K562 (cell line): Measurements from ENCODE around the gene RPS6KA2. TPM values are rescaled to one million over a fixed set of nuclear protein-coding genes. Genes with fewer than 3 reads are reported as not detected.

Experiments used
- ATAC-seq: fragments of 200-7000 bp; cut with Tn5 transposase; 3 replicates; pipeline ENCODE4 v1.9.1; 2020; ENCODE audit warnings: moderate library complexity
- BruUV-seq: library from RNA; stranded (reverse); fragments of 400-500 nt; replicated peaks from 2 replicates; lab custom pipeline; 2021; lab: Mats Ljungman, UMichigan
- CTCF ChIA-PET: fragments of 300-600 bp; formaldehyde crosslinking; extraction: SDS; loops from one replicate; lab custom pipeline; 2021; ENCODE audit warnings: low intra/inter-chr PET ratio; lab: Yijun Ruan, JAX
- POLR2A ChIA-PET: fragments of 300-600, 350-650 bp; sonication (Branson Sonifier 250); formaldehyde crosslinking; extraction: SDS; loops from one replicate; lab custom pipeline; 2021; ENCODE audit warnings: antibody characterized with exemption, inconsistent platforms; lab: Yijun Ruan, JAX
- DNase-seq, 4 experiments: peaks; one replicate each; pipeline versions ENCODE4 v3.0.0 to v3.0.0-alpha.2; 2011 to 2018; ENCODE audit warnings: low spot score in 3 of 4, mixed read lengths in 3 of 4; ENCODE audit errors: extremely low read depth in 1 of 4
- FAIRE-seq: peaks from 2 replicates; lab custom pipeline; 2011; peaks lifted over from hg19 to GRCh38; lab: Jason Lieb, UNC
- H2AFZ ChIP-seq: 2 replicates; pipeline ENCODE4 v1.6.0; 2011; ENCODE audit warnings: low read depth, low read length, control low read depth, inconsistent platforms
- H3K27ac ChIP-seq: fragments of 200-600 bp; 3 replicates; pipeline ENCODE4 v1.8.0; 2011; ENCODE audit warnings: low read depth, mild to moderate bottlenecking, control low read depth, inconsistent platforms, low read length, moderate library complexity, mixed read lengths; ENCODE audit errors: extremely low read depth
- H3K27me3 ChIP-seq, 2 experiments: fragments of 300-600 bp in 1 of 2; 2 replicates in 1 of 2; 3 replicates in 1 of 2; pipeline versions ENCODE4 v1.6.0 to v1.8.0; 2011; ENCODE audit warnings: inconsistent platforms in 2 of 2, low read length in 2 of 2, mild to moderate bottlenecking in 1 of 2, mixed read lengths in 1 of 2, moderate library complexity in 1 of 2; ENCODE audit not compliant: control insufficient read depth in 2 of 2, insufficient read depth in 2 of 2
- H3K36me3 ChIP-seq: fragments of 300-600 bp; 3 replicates; pipeline ENCODE4 v1.8.0; 2011; ENCODE audit warnings: mild to moderate bottlenecking, low read length, inconsistent platforms; ENCODE audit not compliant: control insufficient read depth, insufficient read depth
- H3K4me1 ChIP-seq, 2 experiments: fragments of 200-600 bp in 1 of 2; replicated peaks in 1 of 2; 2 replicates in 1 of 2; 3 replicates in 1 of 2; pipeline versions ENCODE4 v1.5.1 to v1.8.0; 2011; ENCODE audit warnings: inconsistent platforms in 2 of 2, low read length in 2 of 2, mild to moderate bottlenecking in 1 of 2, mixed read lengths in 1 of 2, moderate library complexity in 1 of 2; ENCODE audit not compliant: control insufficient read depth in 2 of 2, insufficient read depth in 2 of 2
- H3K4me2 ChIP-seq: 2 replicates; pipeline ENCODE4 v1.6.1; 2011; ENCODE audit warnings: low read length, control low read depth, inconsistent platforms, mixed read lengths; ENCODE audit not compliant: insufficient read depth
- H3K4me3 ChIP-seq: fragments of 200-600 bp; sonication (generic), shearing (Covaris generic); 2 replicates; pipeline ENCODE4 v1.5.1; 2016; ENCODE audit warnings: control low read depth, inconsistent platforms
- H3K79me2 ChIP-seq: fragments of 200-600 bp; 3 replicates; pipeline ENCODE4 v1.8.0; 2011; ENCODE audit warnings: low read length, inconsistent platforms; ENCODE audit not compliant: control insufficient read depth, insufficient read depth
- H3K9ac ChIP-seq, 2 experiments: 2 replicates each; pipeline versions ENCODE4 v1.6.0 to v1.6.1; 2011; ENCODE audit warnings: low read depth in 2 of 2, low read length in 2 of 2, control low read depth in 1 of 2, inconsistent platforms in 1 of 2, mild to moderate bottlenecking in 1 of 2, mixed read lengths in 1 of 2; ENCODE audit not compliant: insufficient read depth in 1 of 2
- H3K9me1 ChIP-seq: one replicate; pipeline ENCODE4 v1.6.0; 2011; ENCODE audit warnings: inconsistent platforms, mild to moderate bottlenecking, low read length, moderate library complexity; ENCODE audit not compliant: control insufficient read depth, insufficient read depth
- H3K9me3 ChIP-seq: replicated peaks from 2 replicates; pipeline ENCODE4 v1.5.1; 2011; ENCODE audit warnings: low read depth, low read length, inconsistent platforms; ENCODE audit not compliant: control insufficient read depth, insufficient read depth
- H4K20me1 ChIP-seq: replicated peaks from 2 replicates; pipeline ENCODE4 v1.6.1; 2011; ENCODE audit warnings: low read length, inconsistent platforms, mixed read lengths; ENCODE audit not compliant: control insufficient read depth, insufficient read depth
- NFXL1 ChIP-seq: fragments of 450-650 bp; formaldehyde crosslinking; IDR thresholded peaks from 2 replicates; pipeline ENCODE4 v1.4.0; 2021; ENCODE audit warnings: mild to moderate bottlenecking
- ZBTB7A ChIP-seq: IDR thresholded peaks from 2 replicates; pipeline ENCODE4 v1.6.1; 2011; ENCODE audit warnings: low read depth, mild to moderate bottlenecking, low read length, moderate library complexity, borderline replicate concordance; ENCODE audit not compliant: control insufficient read depth
- ZFP36 ChIP-seq: fragments of 150-350 bp; IDR thresholded peaks from 2 replicates; pipeline ENCODE4 v1.6.1; 2018; ENCODE audit warnings: low read length, low read depth; ENCODE audit not compliant: partially characterized antibody
- ZNF212 ChIP-seq: fragments of 450-650 bp; formaldehyde crosslinking; IDR thresholded peaks from 2 replicates; pipeline ENCODE4 v1.4.0; 2020; ENCODE audit warnings: mild to moderate bottlenecking
- WGBS: fragments of 100-300 bp; shearing (Covaris generic); methylation state at CpG from one replicate; pipeline ENCODE4 v1.1.6; 2016; ENCODE audit warnings: low coverage, mixed read lengths; ENCODE audit not compliant: insufficient coverage; ENCODE audit errors: missing lambda C conversion rate; 5-methylcytosine and 5-hydroxymethylcytosine counted together
- in situ Hi-C: fragments of 300-500 bp; cut with MboI; formaldehyde crosslinking; loops from 4 replicates; pipeline ENCODE4 v1.15.0; 2018; ENCODE audit warnings: inconsistent platforms, mixed read lengths
- intact Hi-C: fragments of 100-400 bp; cut with micrococcal nuclease; formaldehyde crosslinking; loops from 2 replicates; pipeline ENCODE4 v1.14.2; 2022
- polyA plus RNA-seq, 8 experiments: library from polyadenylated mRNA; depleted of rRNA in 4 of 8; stranded (reverse) in 5 of 8; unstranded in 3 of 8; fragments of >200 nt; fragmentation: Nextera tagmentation in 2 of 8; fragmentation: Illumina TruSeq in 1 of 8; extraction: Ambion mirVana in 2 of 8; extraction: Trizol in 1 of 8; gene quantifications; 2 replicates each; pipeline versions ENCODE4 v1.2.1 to v1.2.3, GENCODE V29; 2011 to 2014; ENCODE audit warnings: inconsistent platforms in 1 of 8, missing spikeins in 1 of 8
- total RNA-seq, 7 experiments: library from RNA; depleted of rRNA in 6 of 7; stranded (reverse); fragments of >200 nt in 6 of 7; fragmentation: Illumina TruSeq in 2 of 7; extraction: Trizol in 2 of 7; gene quantifications; 2 replicates each; pipeline versions ENCODE4 v1.2.1 to v1.2.3, GENCODE V29; 2011 to 2021; ENCODE audit warnings: low replicate concordance in 1 of 7

Gene RPS6KA2
- total and polyA plus RNA-seq, 9 of the 15 experiments (the other 6 are each of a cell fraction or from before 2014, with no cell fraction given), result 0.29 to 1.00 (median 0.53) TPM

DNA sequence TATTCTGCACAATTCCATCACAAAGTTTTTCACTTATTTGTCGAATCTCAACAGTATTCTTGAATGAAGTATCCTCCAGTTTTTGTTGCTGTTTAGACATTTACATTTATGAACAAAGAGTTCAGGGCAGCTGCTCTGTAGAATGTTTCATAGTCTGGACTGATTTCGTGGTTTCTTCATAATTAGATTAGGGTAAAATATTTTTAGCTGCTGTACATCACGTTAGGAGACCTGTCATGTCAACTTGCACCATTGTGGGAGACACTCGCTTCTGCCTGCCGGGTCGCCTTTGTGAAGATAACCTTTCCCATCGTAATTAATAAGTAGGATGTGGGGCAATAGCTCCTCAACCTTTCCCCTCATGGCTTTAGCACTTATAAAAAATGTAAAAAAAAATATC, 27.5 kb upstream of the RPS6KA2 start (continued):
- TF ChIP-seq ZNF212 (CRISPR knock-in tag) (no peak), ZFP36 (no peak)

DNA sequence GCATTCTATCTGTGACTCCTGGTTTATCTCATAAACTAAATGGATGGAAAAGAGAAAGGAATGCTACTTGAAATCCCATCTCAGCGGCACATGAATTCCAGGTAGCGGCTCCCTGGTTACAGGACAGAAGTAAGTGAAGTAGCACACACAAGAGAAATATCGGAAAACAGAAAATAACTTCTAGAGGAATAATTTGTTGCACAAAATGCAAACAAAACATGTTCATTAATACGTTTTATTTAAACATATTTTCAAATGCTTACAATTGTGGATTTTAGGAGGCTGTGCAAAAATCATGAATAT, 26.5 kb upstream of the RPS6KA2 start:
- Histone ChIP-seq H3K9ac (no peak overlapping the region), H3K4me2 (no peak overlapping the region), H3K4me1 (no peaks in the 10 kb centered on the region), H3K27me3 (peaks cover 56 to 75% of the 10 kb centered on the region in 2 experiments), H4K20me1 (no peaks in the 10 kb centered on the region), H3K9me1 (no peaks in the 10 kb centered on the region), H3K9me3 (no peaks in the 10 kb centered on the region), H3K36me3 (no peaks in the 10 kb centered on the region), H2AFZ (no peak overlapping the region), H3K79me2 (no peaks in the 10 kb centered on the region), H3K27ac (no peak overlapping the region), H3K4me3 (no peak overlapping the region)
- ATAC-seq, result no peak
- POLR2A ChIA-PET, result no interaction called here
- no peak for FAIRE-seq
- BruUV-seq, result no TSS peak
- TF ChIP-seq ZBTB7A, result no peak
- TF ChIP-seq NFXL1 (CRISPR knock-in tag), result no peak
- 1% methylated on average over 4 of the region's 4 CpGs for WGBS
- in situ Hi-C loops, result no loop called here
- no peak for DNase-seq
- intact Hi-C loops, result no loop called here
- CTCF ChIA-PET, result no interaction called here
